ENCODE results near the gene ICAM2. TPM values are rescaled to one million over a fixed set of nuclear protein-coding genes. Genes with fewer than 3 reads are reported as not detected.

Gene ICAM2
- total RNA-seq, 1 donor from 2014 or later = not detected

GRCh38 chr17:63955791-63956190 lies 64.6 kb downstream of the ICAM2 start:
- Mint-ChIP-seq H3K27me3 (ENCODE audit: unreplicated experiment) (peaks cover 3% of the 10 kb centered on the region), H3K27ac (ENCODE audit: unreplicated experiment) (no peak overlapping the region), H3K36me3 (ENCODE audit: unreplicated experiment) (no peaks in the 10 kb centered on the region), H3K4me1 (ENCODE audit: low read depth, unreplicated experiment) (peaks cover 10% of the 10 kb centered on the region), H3K4me3 (ENCODE audit: unreplicated experiment) (no peak overlapping the region), H3K9me3 (ENCODE audit: unreplicated experiment) (peaks cover 2% of the 10 kb centered on the region)
- no peak for DNase-seq
- no peak for TF ChIP-seq CTCF (IDR thresholded peaks at IDR 0.05; ENCODE audit: partially characterized antibody, unreplicated experiment)

- Mint-ChIP-seq H3K27me3 (ENCODE audit: unreplicated experiment) (peaks cover 4% of the 10 kb centered on the region), H3K4me1 (ENCODE audit: low read depth, unreplicated experiment) (peaks cover 9% of the 10 kb centered on the region), H3K27ac (ENCODE audit: unreplicated experiment) (no peak overlapping the region), H3K9me3 (ENCODE audit: unreplicated experiment) (peaks cover 2% of the 10 kb centered on the region), H3K36me3 (ENCODE audit: unreplicated experiment) (no peaks in the 10 kb centered on the region), H3K4me3 (ENCODE audit: unreplicated experiment) (no peak overlapping the region)
- TF ChIP-seq CTCF (IDR thresholded peaks at IDR 0.05; ENCODE audit: partially characterized antibody, unreplicated experiment) = no peak
- DNase-seq = no peak
Measured at GRCh38 chr17:63955232-63955631, 65.2 kb downstream of the ICAM2 start.

- Mint-ChIP-seq H3K36me3 (ENCODE audit: unreplicated experiment) (no peaks in the 10 kb centered on the region), H3K4me3 (ENCODE audit: unreplicated experiment) (no peak overlapping the region), H3K27ac (ENCODE audit: unreplicated experiment) (no peak overlapping the region), H3K27me3 (ENCODE audit: unreplicated experiment) (peaks cover 5% of the 10 kb centered on the region), H3K9me3 (ENCODE audit: unreplicated experiment) (peaks cover 2% of the 10 kb centered on the region), H3K4me1 (ENCODE audit: low read depth, unreplicated experiment) (peaks cover 7% of the 10 kb centered on the region)
- TF ChIP-seq CTCF (IDR thresholded peaks at IDR 0.05; ENCODE audit: partially characterized antibody, unreplicated experiment) = no peak
- no peak for DNase-seq
Measured at GRCh38 chr17:63954402-63955063, 65.9 kb downstream of the ICAM2 start.

Other genes starting within 250 kb of the ICAM2 start
- gene CCDC47, start 247.0 kb downstream of the ICAM2 start, total RNA-seq (ENCODE audit: unreplicated experiment) = 56.4 TPM
- gene DDX42, start 246.5 kb downstream of the ICAM2 start, total RNA-seq (ENCODE audit: unreplicated experiment) = 181 TPM
- gene PSMC5, start 193.2 kb downstream of the ICAM2 start, total RNA-seq (ENCODE audit: unreplicated experiment) = 133 TPM
- gene FTSJ3, start 193.0 kb downstream of the ICAM2 start, total RNA-seq (ENCODE audit: unreplicated experiment) = 42.0 TPM
- 84.5 TPM for gene SMARCD2, start 177.9 kb downstream of the ICAM2 start, total RNA-seq (ENCODE audit: unreplicated experiment)
- gene CSH2, start 147.0 kb downstream of the ICAM2 start, total RNA-seq (ENCODE audit: unreplicated experiment) = 0.56 TPM
- gene GH2, start 138.7 kb downstream of the ICAM2 start, total RNA-seq (ENCODE audit: unreplicated experiment) = not detected
- gene CSH1, start 124.1 kb downstream of the ICAM2 start, total RNA-seq (ENCODE audit: unreplicated experiment) = not detected
- gene CSHL1, start 109.4 kb downstream of the ICAM2 start, total RNA-seq (ENCODE audit: unreplicated experiment) = not detected
- gene GH1, start 101.8 kb downstream of the ICAM2 start, total RNA-seq (ENCODE audit: unreplicated experiment) = not detected
- gene CD79B, start 88.3 kb downstream of the ICAM2 start, total RNA-seq (ENCODE audit: unreplicated experiment) = not detected
- gene SCN4A, start 47.7 kb downstream of the ICAM2 start, total RNA-seq (ENCODE audit: unreplicated experiment) = 7.9 TPM
- gene PRR29, start 22.3 kb downstream of the ICAM2 start, total RNA-seq (ENCODE audit: unreplicated experiment) = not detected
- 6.9 TPM for gene ERN1, start 109.5 kb upstream of the ICAM2 start, total RNA-seq (ENCODE audit: unreplicated experiment)
- gene TEX2, start 242.6 kb upstream of the ICAM2 start, total RNA-seq (ENCODE audit: unreplicated experiment) = 11.7 TPM